ENCODE results near the gene ADRM1. TPM values are rescaled to one million over a fixed set of nuclear protein-coding genes. Genes with fewer than 3 reads are reported as not detected.

Gene ADRM1
- polyA plus RNA-seq, 4 donors: 44.5 to 93.4 (median 88.3) TPM

GRCh38 chr20:62288535-62289105 is 14.2 kb upstream of the ADRM1 start:
- WGBS, 3 donors: 85 to 91% (median 87%) methylated on average over 15 of the region's 15 CpGs
- DNase-seq: no peak
- peaks cover 8 to 76% (median 20%) of the 10 kb centered on the region in 3 donors for H3K36me3 ChIP-seq (ENCODE audit: control insufficient read depth in 3 of 3, insufficient read depth in 2 of 3, low read depth in 1 of 3, low read length in 3 of 3)

DNA sequence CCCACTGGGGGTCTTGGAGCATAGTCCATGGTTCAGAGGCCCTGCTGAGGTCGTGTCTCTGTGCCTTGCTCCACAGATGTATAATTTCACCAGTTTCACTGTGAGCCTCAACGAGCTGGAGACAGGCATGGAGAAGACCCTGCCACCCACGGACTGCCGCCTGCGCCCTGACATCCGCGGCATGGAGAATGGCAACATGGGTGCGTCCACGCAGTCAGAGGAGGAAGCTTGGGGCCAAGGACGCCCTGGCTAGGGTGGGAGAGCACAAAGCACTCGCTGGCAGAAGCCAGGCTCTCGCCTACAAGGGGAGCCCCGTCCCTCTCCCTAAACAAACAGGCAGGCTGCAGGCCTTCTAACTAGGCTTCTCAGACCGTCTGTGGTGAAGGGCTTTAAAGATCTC is 13.7 kb upstream of the ADRM1 start:
- DNase-seq (no peak), FAIRE-seq (no peak)
- Histone ChIP-seq H3K36me3 (ENCODE audit: control insufficient read depth in 3 of 3, insufficient read depth in 2 of 3, low read depth in 1 of 3, low read length in 3 of 3) (peaks cover 8 to 75% (median 21%) of the 10 kb centered on the region in 3 donors), H3K27ac (ENCODE audit: low read depth in 1 of 3, low read length in 2 of 3) (no peak overlapping the region), H3K9me3 (ENCODE audit: control insufficient read depth in 2 of 2, insufficient read depth in 1 of 2, low read depth in 1 of 2, low read length in 1 of 2) (no peaks in the 10 kb centered on the region), H3K4me3 (ENCODE audit: low read depth in 1 of 3, low read length in 3 of 3) (no peak overlapping the region), H3K27me3 (ENCODE audit: control insufficient read depth in 3 of 3, insufficient read depth in 3 of 3, low read length in 3 of 3) (no peaks in the 10 kb centered on the region), H3K4me1 (ENCODE audit: control insufficient read depth in 3 of 3, insufficient read depth in 2 of 3, low read depth in 1 of 3, low read length in 2 of 3) (no peaks in the 10 kb centered on the region)
- 81 to 89% (median 85%) methylated on average over 14 of the region's 14 CpGs for WGBS, 3 donors

More at GRCh38 chr20:62288535-62289105, 14.2 kb upstream of the ADRM1 start:
- Histone ChIP-seq H3K4me3 (ENCODE audit: low read depth in 1 of 3, low read length in 3 of 3) (no peak overlapping the region), H3K27ac (ENCODE audit: low read depth in 1 of 3, low read length in 2 of 3) (no peak overlapping the region), H3K4me1 (ENCODE audit: control insufficient read depth in 3 of 3, insufficient read depth in 2 of 3, low read depth in 1 of 3, low read length in 2 of 3) (no peaks in the 10 kb centered on the region), H3K27me3 (ENCODE audit: control insufficient read depth in 3 of 3, insufficient read depth in 3 of 3, low read length in 3 of 3) (no peaks in the 10 kb centered on the region), H3K9me3 (ENCODE audit: control insufficient read depth in 2 of 2, insufficient read depth in 1 of 2, low read depth in 1 of 2, low read length in 1 of 2) (no peaks in the 10 kb centered on the region)
- no peak for FAIRE-seq

GRCh38 chr20:62289898-62290297 is 12.9 kb upstream of the ADRM1 start:
- H3K27ac ChIP-seq (ENCODE audit: low read depth in 1 of 3, low read length in 2 of 3): no peak overlapping the region
- no peaks in the 10 kb centered on the region for H3K27me3 ChIP-seq (ENCODE audit: control insufficient read depth in 3 of 3, insufficient read depth in 3 of 3, low read length in 3 of 3)
- DNase-seq: no peak
- no peaks in the 10 kb centered on the region for H3K4me1 ChIP-seq (ENCODE audit: control insufficient read depth in 3 of 3, insufficient read depth in 2 of 3, low read depth in 1 of 3, low read length in 2 of 3)
- FAIRE-seq: no peak
- H3K9me3 ChIP-seq (ENCODE audit: control insufficient read depth in 2 of 2, insufficient read depth in 1 of 2, low read depth in 1 of 2, low read length in 1 of 2): no peaks in the 10 kb centered on the region
- 92 to 96% (median 94%) methylated on average over 8 of the region's 8 CpGs for WGBS, 3 donors
- H3K4me3 ChIP-seq (ENCODE audit: low read depth in 1 of 3, low read length in 3 of 3): no peak overlapping the region
- peaks cover 8 to 74% (median 22%) of the 10 kb centered on the region in 3 donors for H3K36me3 ChIP-seq (ENCODE audit: control insufficient read depth in 3 of 3, insufficient read depth in 2 of 3, low read depth in 1 of 3, low read length in 3 of 3)

DNA sequence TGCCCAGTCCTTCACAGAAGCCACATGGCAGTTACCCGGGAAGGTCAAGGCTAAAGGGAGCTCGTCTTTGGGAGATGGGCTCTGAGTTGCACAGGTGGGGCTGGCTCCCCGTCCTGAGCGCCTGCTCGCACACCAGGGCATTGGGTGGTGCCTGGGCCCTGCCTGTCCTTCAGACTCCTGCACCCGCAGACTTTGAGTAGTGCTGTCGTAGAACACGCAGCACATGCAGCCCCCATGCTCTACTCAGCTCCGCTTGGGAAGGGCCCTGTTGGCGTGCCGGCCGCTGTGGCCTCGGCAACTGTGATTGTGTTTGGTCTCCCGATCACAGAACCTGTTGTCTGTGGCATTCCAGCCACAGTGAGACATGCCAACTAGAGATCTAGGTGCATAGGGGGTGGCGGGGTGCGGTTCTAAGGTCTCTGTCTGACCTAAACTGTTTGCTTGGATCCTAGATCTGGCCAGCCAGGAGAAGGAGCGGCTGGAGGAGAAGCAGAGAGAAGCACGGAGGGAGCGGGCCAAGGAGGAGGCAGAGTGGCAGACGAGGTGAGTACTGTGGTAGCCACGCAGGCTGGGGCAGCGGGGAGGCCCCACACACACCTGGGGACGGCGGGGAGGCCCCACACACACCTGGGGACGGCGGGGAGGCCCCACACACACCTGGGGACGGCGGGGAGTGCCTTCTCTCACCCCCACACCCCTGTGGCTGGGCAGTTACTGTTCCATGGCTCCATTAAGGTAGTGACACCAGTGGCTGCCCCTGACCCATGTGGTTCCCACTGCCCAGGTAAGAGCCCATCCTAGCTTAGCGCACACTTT is 11.3 kb upstream of the ADRM1 start:
- DNase-seq (no peak), FAIRE-seq (no peak)
- H3K27me3 ChIP-seq (ENCODE audit: control insufficient read depth in 3 of 3, insufficient read depth in 3 of 3, low read length in 3 of 3): no peaks in the 10 kb centered on the region
- no peak overlapping the region for H3K27ac ChIP-seq (ENCODE audit: low read depth in 1 of 3, low read length in 2 of 3)
- H3K9me3 ChIP-seq (ENCODE audit: control insufficient read depth in 2 of 2, insufficient read depth in 1 of 2, low read depth in 1 of 2, low read length in 1 of 2): no peaks in the 10 kb centered on the region
- H3K4me1 ChIP-seq (ENCODE audit: control insufficient read depth in 3 of 3, insufficient read depth in 2 of 3, low read depth in 1 of 3, low read length in 2 of 3): no peaks in the 10 kb centered on the region
- 94 to 96% (median 95%) methylated on average over 27 to 29 of the region's 29 CpGs for WGBS, 3 donors
- H3K36me3 ChIP-seq (ENCODE audit: control insufficient read depth in 3 of 3, insufficient read depth in 2 of 3, low read depth in 1 of 3, low read length in 3 of 3): peaks cover 2 to 76% (median 22%) of the 10 kb centered on the region in 3 donors
- H3K4me3 ChIP-seq (ENCODE audit: low read depth in 1 of 3, low read length in 3 of 3): no peak overlapping the region

DNA sequence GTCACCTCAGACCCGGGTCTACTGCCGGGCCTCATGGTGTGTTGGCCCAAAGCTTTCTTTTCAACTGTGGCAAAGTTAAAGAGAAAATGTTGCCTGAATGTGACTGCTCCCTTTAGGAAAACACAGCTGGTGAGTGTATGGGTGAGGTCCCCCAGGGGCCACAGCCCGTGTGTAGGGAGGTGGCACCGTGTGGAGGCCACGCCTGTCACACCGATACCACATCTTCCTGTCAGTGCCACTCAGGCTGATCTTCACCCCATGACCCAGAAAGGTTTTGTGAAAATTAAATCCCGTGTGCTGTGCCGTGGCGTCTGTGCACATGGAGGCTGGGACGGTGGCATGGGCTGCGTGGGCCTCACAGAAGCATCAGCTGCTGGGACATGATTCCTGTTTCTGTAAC is 10.7 kb upstream of the ADRM1 start:
- Histone ChIP-seq H3K36me3 (ENCODE audit: control insufficient read depth in 3 of 3, insufficient read depth in 2 of 3, low read depth in 1 of 3, low read length in 3 of 3) (peaks cover 6 to 78% (median 24%) of the 10 kb centered on the region in 3 donors), H3K4me3 (ENCODE audit: low read depth in 1 of 3, low read length in 3 of 3) (no peak overlapping the region), H3K9me3 (ENCODE audit: control insufficient read depth in 2 of 2, insufficient read depth in 1 of 2, low read depth in 1 of 2, low read length in 1 of 2) (no peaks in the 10 kb centered on the region), H3K27ac (ENCODE audit: low read depth in 1 of 3, low read length in 2 of 3) (no peak overlapping the region), H3K4me1 (ENCODE audit: control insufficient read depth in 3 of 3, insufficient read depth in 2 of 3, low read depth in 1 of 3, low read length in 2 of 3) (no peaks in the 10 kb centered on the region), H3K27me3 (ENCODE audit: control insufficient read depth in 3 of 3, insufficient read depth in 3 of 3, low read length in 3 of 3) (no peaks in the 10 kb centered on the region)
- 85 to 88% (median 86%) methylated on average over 11 of the region's 11 CpGs for WGBS, 3 donors
- FAIRE-seq: no peak
- DNase-seq: no peak

- Histone ChIP-seq H3K4me1 (ENCODE audit: control insufficient read depth in 3 of 3, insufficient read depth in 2 of 3, low read depth in 1 of 3, low read length in 2 of 3) (no peaks in the 10 kb centered on the region), H3K9me3 (ENCODE audit: control insufficient read depth in 2 of 2, insufficient read depth in 1 of 2, low read depth in 1 of 2, low read length in 1 of 2) (no peaks in the 10 kb centered on the region), H3K4me3 (ENCODE audit: low read depth in 1 of 3, low read length in 3 of 3) (no peak overlapping the region), H3K27me3 (ENCODE audit: control insufficient read depth in 3 of 3, insufficient read depth in 3 of 3, low read length in 3 of 3) (no peaks in the 10 kb centered on the region), H3K36me3 (ENCODE audit: control insufficient read depth in 3 of 3, insufficient read depth in 2 of 3, low read depth in 1 of 3, low read length in 3 of 3) (peaks cover 6 to 72% (median 24%) of the 10 kb centered on the region in 3 donors), H3K27ac (ENCODE audit: low read depth in 1 of 3, low read length in 2 of 3) (no peak overlapping the region)
- no peak for FAIRE-seq
- no peak for DNase-seq
- WGBS, 3 donors: 91 to 93% (median 92%) methylated on average over 20 of the region's 20 CpGs
Measured at GRCh38 chr20:62293111-62293784, 9.5 kb upstream of the ADRM1 start.

DNA sequence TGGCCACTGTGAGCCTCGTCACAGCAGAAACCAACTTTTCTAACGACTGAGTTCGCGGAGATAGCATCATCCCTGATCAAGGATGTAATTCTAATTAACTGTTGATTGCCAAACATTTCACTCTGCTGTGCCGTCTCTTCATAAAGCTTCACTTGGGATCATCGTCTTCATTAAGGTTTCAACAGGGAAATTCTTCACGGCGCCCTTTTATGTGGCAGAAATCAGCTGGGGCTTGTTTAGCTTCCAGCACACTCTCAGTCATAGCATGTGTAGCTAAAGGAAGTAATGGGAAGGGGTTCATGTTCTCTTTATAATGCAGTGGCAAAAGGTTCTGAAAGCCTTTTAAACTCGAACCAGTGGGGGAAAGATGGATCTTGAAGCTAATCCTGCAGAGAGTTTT is 8.9 kb upstream of the ADRM1 start:
- H3K4me1 ChIP-seq (ENCODE audit: control insufficient read depth in 3 of 3, insufficient read depth in 2 of 3, low read depth in 1 of 3, low read length in 2 of 3): no peaks in the 10 kb centered on the region
- peaks cover 6 to 70% (median 20%) of the 10 kb centered on the region in 3 donors for H3K36me3 ChIP-seq (ENCODE audit: control insufficient read depth in 3 of 3, insufficient read depth in 2 of 3, low read depth in 1 of 3, low read length in 3 of 3)
- no peaks in the 10 kb centered on the region for H3K9me3 ChIP-seq (ENCODE audit: control insufficient read depth in 2 of 2, insufficient read depth in 1 of 2, low read depth in 1 of 2, low read length in 1 of 2)
- no peak overlapping the region for H3K4me3 ChIP-seq (ENCODE audit: low read depth in 1 of 3, low read length in 3 of 3)
- FAIRE-seq (no peak), DNase-seq (no peak)
- H3K27ac ChIP-seq (ENCODE audit: low read depth in 1 of 3, low read length in 2 of 3): no peak overlapping the region
- 87 to 91% (median 88%) methylated on average over 9 of the region's 9 CpGs for WGBS, 3 donors
- H3K27me3 ChIP-seq (ENCODE audit: control insufficient read depth in 3 of 3, insufficient read depth in 3 of 3, low read length in 3 of 3): no peaks in the 10 kb centered on the region

- Histone ChIP-seq H3K27me3 (ENCODE audit: control insufficient read depth in 3 of 3, insufficient read depth in 3 of 3, low read length in 3 of 3) (no peaks in the 10 kb centered on the region), H3K27ac (ENCODE audit: low read depth in 1 of 3, low read length in 2 of 3) (no peak overlapping the region), H3K36me3 (ENCODE audit: control insufficient read depth in 3 of 3, insufficient read depth in 2 of 3, low read depth in 1 of 3, low read length in 3 of 3) (peaks cover 8 to 67% (median 18%) of the 10 kb centered on the region in 3 donors), H3K4me1 (ENCODE audit: control insufficient read depth in 3 of 3, insufficient read depth in 2 of 3, low read depth in 1 of 3, low read length in 2 of 3) (no peaks in the 10 kb centered on the region), H3K9me3 (ENCODE audit: control insufficient read depth in 2 of 2, insufficient read depth in 1 of 2, low read depth in 1 of 2, low read length in 1 of 2) (no peaks in the 10 kb centered on the region), H3K4me3 (ENCODE audit: low read depth in 1 of 3, low read length in 3 of 3) (no peak overlapping the region)
- FAIRE-seq (no peak), DNase-seq (no peak)
- 87 to 92% (median 90%) methylated on average over 17 of the region's 17 CpGs for WGBS, 3 donors
Measured at GRCh38 chr20:62294516-62294915, 8.3 kb upstream of the ADRM1 start.

All from small intestine (tissue), 7 donors.